AG10803 (cell line): ENCODE results near the gene FOXO6.

Experiments used
- DNase-seq: peaks from one replicate; pipeline ENCODE4 v3.0.0; 2010; ENCODE audit warnings: low read depth
- H3K4me3 ChIP-seq: 2 replicates; pipeline ENCODE4 v1.5.1; 2011; ENCODE audit warnings: mild to moderate bottlenecking, low read length, control low read depth
- CTCF ChIP-seq: conservative IDR thresholded peaks from 2 replicates; pipeline ENCODE4 v1.5.1; 2011; ENCODE audit warnings: mild to moderate bottlenecking, low read length, control low read depth, inconsistent platforms

Gene FOXO6

GRCh38 chr1:41369531-41369930 lies 8.3 kb downstream of the FOXO6 start:
- TF ChIP-seq CTCF, result no peak
- no peak for DNase-seq
- H3K4me3 ChIP-seq, result no peak overlapping the region

- DNase-seq, result no peak
- H3K4me3 ChIP-seq, result no peak overlapping the region
- no peak for TF ChIP-seq CTCF
Measured at GRCh38 chr1:41370225-41370624, 9.0 kb downstream of the FOXO6 start.

- H3K4me3 ChIP-seq, result no peak overlapping the region
- TF ChIP-seq CTCF, result no peak
- no peak for DNase-seq
Measured at GRCh38 chr1:41370756-41371420, 9.7 kb downstream of the FOXO6 start.

GRCh38 chr1:41371630-41372599 lies 10.7 kb downstream of the FOXO6 start:
- TF ChIP-seq CTCF, result no peak
- no peak for DNase-seq
- H3K4me3 ChIP-seq, result no peak overlapping the region

GRCh38 chr1:41372600-41372993 lies 11.4 kb downstream of the FOXO6 start:
- no peak for TF ChIP-seq CTCF
- no peak for DNase-seq
- H3K4me3 ChIP-seq, result no peak overlapping the region

GRCh38 chr1:41373373-41373772 lies 12.1 kb downstream of the FOXO6 start:
- no peak for DNase-seq
- no peak for TF ChIP-seq CTCF
- H3K4me3 ChIP-seq, result no peak overlapping the region
